ENCODE data around the gene KIAA1958.
A peak's percentile ranks its signal among the peaks of the same experiment; 100 is the strongest.

Gene KIAA1958

GRCh38 chr9:112496074-112496722 is 9.6 kb downstream of the KIAA1958 start:
- no peak for TF ChIP-seq ZFX (IDR thresholded peaks at IDR 0.05)
- TF ChIP-seq CTCF (conservative IDR thresholded peaks at IDR 0.05), result no peak
- no peak overlapping the region for H3K27ac ChIP-seq

- TF ChIP-seq ZFX (IDR thresholded peaks at IDR 0.05), result no peak
- peak overlapping the region; percentile 59 for H3K27ac ChIP-seq
These were observed 14.2 kb downstream of the KIAA1958 start for GRCh38 chr9:112500842-112501241.

GRCh38 chr9:112501287-112501686 is 14.7 kb downstream of the KIAA1958 start:
- peak overlapping the region; percentile 59 for H3K27ac ChIP-seq
- TF ChIP-seq CTCF (conservative IDR thresholded peaks at IDR 0.05), result no peak
- TF ChIP-seq ZFX (IDR thresholded peaks at IDR 0.05), result no peak

- H3K27ac ChIP-seq, result no peak overlapping the region
- TF ChIP-seq CTCF (conservative IDR thresholded peaks at IDR 0.05) (no peak), ZFX (IDR thresholded peaks at IDR 0.05) (no peak)
These were observed 15.7 kb downstream of the KIAA1958 start for GRCh38 chr9:112502175-112502946.

GRCh38 chr9:112503170-112503569 is 16.5 kb downstream of the KIAA1958 start:
- H3K27ac ChIP-seq, result peak overlapping the region; percentile 69
- no peak for TF ChIP-seq ZFX (IDR thresholded peaks at IDR 0.05)
- no peak for TF ChIP-seq CTCF (conservative IDR thresholded peaks at IDR 0.05)

GRCh38 chr9:112505086-112505485 is 18.5 kb downstream of the KIAA1958 start:
- TF ChIP-seq ZFX (IDR thresholded peaks at IDR 0.05) (no peak), CTCF (conservative IDR thresholded peaks at IDR 0.05) (no peak)
- H3K27ac ChIP-seq, result no peak overlapping the region

GRCh38 chr9:112505607-112506006 is 19.0 kb downstream of the KIAA1958 start:
- no peak overlapping the region for H3K27ac ChIP-seq
- no peak for TF ChIP-seq CTCF (conservative IDR thresholded peaks at IDR 0.05)

Data from C4-2B (cell line).